Activated CD4-positive, alpha-beta memory T cell treated with anti-CD3 and anti-CD28 coated beads for 36 hours (primary cell): ENCODE measurements around the gene G6PC2. TPM values are rescaled to one million over a fixed set of nuclear protein-coding genes. Genes with fewer than 3 reads are reported as not detected.

ENCODE experiments used
- CTCF ChIA-PET: fragments of 350-600 bp; sonication (Branson Sonifier 250); formaldehyde crosslinking; loops from one replicate; lab custom pipeline; 2021; ENCODE audit warnings: antibody characterized with exemption, inconsistent platforms; lab: Charles Lee
- POLR2A ChIA-PET: fragments of 350-600 bp; sonication (Branson Sonifier 250); formaldehyde crosslinking; loops from one replicate; lab custom pipeline; 2021; ENCODE audit warnings: antibody characterized with exemption; lab: Charles Lee
- DNase-seq: peaks from one replicate; pipeline ENCODE4 v3.0.0-alpha.2; 2020
- H3K27ac Mint-ChIP-seq: one replicate; pipeline ENCODE4 v1.8.0; 2021; ENCODE audit warnings: mixed read lengths
- H3K27me3 Mint-ChIP-seq: one replicate; pipeline ENCODE4 v1.8.0; 2021; ENCODE audit warnings: mixed read lengths
- H3K36me3 Mint-ChIP-seq: one replicate; pipeline ENCODE4 v1.8.0; 2021; ENCODE audit warnings: mixed read lengths
- H3K4me1 Mint-ChIP-seq: one replicate; pipeline ENCODE4 v1.8.0; 2021; ENCODE audit warnings: low read depth, mixed read lengths
- H3K4me3 Mint-ChIP-seq: one replicate; pipeline ENCODE4 v1.8.0; 2021; ENCODE audit warnings: mild to moderate bottlenecking, mixed read lengths
- H3K9me3 Mint-ChIP-seq: one replicate; pipeline ENCODE4 v1.8.0; 2021; ENCODE audit warnings: mixed read lengths
- intact Hi-C: fragments of 100-400 bp; cut with micrococcal nuclease; formaldehyde crosslinking; loops from one replicate; pipeline ENCODE4 v1.15.1; 2023
- total RNA-seq, 2 experiments: library from RNA; stranded (reverse); gene quantifications; one replicate each; pipeline ENCODE4 v1.2.3, GENCODE V29; 2021

The G6PC2 gene
- total RNA-seq, 2 experiments from 2014 or later = not detected

DNA sequence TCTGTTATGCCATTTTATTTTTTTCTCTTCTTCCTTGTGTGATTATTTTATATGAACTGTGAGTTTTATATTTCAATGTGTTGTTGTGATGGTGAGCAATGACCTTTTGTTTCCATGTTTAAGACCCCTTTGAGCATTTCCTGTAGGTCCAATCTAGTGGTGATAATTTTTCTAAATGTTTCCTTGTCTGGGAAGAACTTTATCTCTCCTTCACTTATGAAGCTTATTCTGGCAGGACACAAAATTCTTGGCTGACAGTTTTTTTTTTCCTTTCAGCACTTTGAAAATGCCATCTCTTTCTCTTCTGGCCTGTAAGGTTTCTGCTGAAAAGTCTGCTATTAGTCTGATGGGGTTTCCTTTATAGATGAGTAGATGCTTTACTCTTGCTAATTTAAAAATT is 53.2 kb downstream of the G6PC2 start:
- POLR2A ChIA-PET = no interaction called here
- DNase-seq = no peak

GRCh38 chr2:168955321-168955720 is 54.2 kb downstream of the G6PC2 start:
- no peak overlapping the region for H3K27ac Mint-ChIP-seq
- H3K9me3 Mint-ChIP-seq = peaks cover 19% of the 10 kb centered on the region
- peaks cover 6% of the 10 kb centered on the region for H3K36me3 Mint-ChIP-seq
- ChIA-PET CTCF (no interaction called here), POLR2A (no interaction called here)
- H3K4me1 Mint-ChIP-seq = no peaks in the 10 kb centered on the region
- intact Hi-C loops = no loop called here
- no peak overlapping the region for H3K4me3 Mint-ChIP-seq
- no peak for DNase-seq
- H3K27me3 Mint-ChIP-seq = peaks cover 4% of the 10 kb centered on the region

More for the DNA sequence above, 53.2 kb downstream of the G6PC2 start:
- CTCF ChIA-PET = no interaction called here
- Mint-ChIP-seq H3K4me3 (no peak overlapping the region), H3K9me3 (peaks cover 21% of the 10 kb centered on the region), H3K4me1 (no peaks in the 10 kb centered on the region), H3K27me3 (peaks cover 4% of the 10 kb centered on the region), H3K36me3 (peaks cover 6% of the 10 kb centered on the region), H3K27ac (no peak overlapping the region)
- intact Hi-C loops = no loop called here

DNA sequence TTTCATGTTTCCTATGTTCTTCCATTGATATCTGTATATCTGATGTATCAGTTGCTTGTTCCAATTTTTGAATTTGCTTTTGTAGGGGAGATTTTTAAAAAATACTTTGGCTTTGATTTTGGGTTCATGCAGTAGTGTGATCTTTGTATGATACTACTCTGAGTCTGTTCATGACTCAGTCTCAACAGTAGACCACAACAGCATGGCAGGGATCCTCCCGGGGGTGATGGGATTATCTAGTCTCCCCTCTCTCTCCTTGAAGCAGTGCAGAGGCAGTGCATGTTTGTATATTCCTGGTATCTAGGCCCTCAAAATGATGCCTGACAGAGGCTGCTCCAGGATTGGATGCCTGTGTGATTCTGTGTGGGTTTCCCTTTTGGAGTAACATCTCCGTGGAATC is 55.3 kb downstream of the G6PC2 start:
- CTCF ChIA-PET = interaction anchor here (0.8 kb wide), 1 partner anchor 184 kb away, joined by 3 read pairs; no protein-coding TSS in a partner anchor
- peaks cover 19% of the 10 kb centered on the region for H3K9me3 Mint-ChIP-seq
- POLR2A ChIA-PET = no interaction called here

More for the DNA sequence above, 55.3 kb downstream of the G6PC2 start:
- intact Hi-C loops = no loop called here
- no peak overlapping the region for H3K27ac Mint-ChIP-seq
- peaks cover 6% of the 10 kb centered on the region for H3K36me3 Mint-ChIP-seq
- peaks cover 4% of the 10 kb centered on the region for H3K27me3 Mint-ChIP-seq
- H3K4me1 Mint-ChIP-seq = peaks cover under 1% of the 10 kb centered on the region
- DNase-seq = no peak
- no peak overlapping the region for H3K4me3 Mint-ChIP-seq

Other genes starting within 250 kb of the G6PC2 start
- not detected for gene NOSTRIN, start 98.7 kb upstream of the G6PC2 start, total RNA-seq
- 10 to 100 TPM; 38.4 to 47.1 TPM for gene SPC25, start 10.9 kb upstream of the G6PC2 start, total RNA-seq
- gene ABCB11, start 130.0 kb downstream of the G6PC2 start, total RNA-seq = not detected
- gene DHRS9, start 168.3 kb downstream of the G6PC2 start, total RNA-seq = 1 to 10 TPM; 4.9 to 5.4 TPM